Right ventricle myocardium superior (tissue), 1 donor: ENCODE results near the gene HTATIP2. TPM values are rescaled to one million over a fixed set of nuclear protein-coding genes. Genes with fewer than 3 reads are reported as not detected.
"Not testable (repeated sequence)": the region's sequence is repeated elsewhere in the genome, so short reads cannot be mapped to it uniquely, and the experiment has no call there.

Experiments
- ATAC-seq: fragments of 200-7000 bp; cut with Tn5 transposase; one replicate; pipeline ENCODE4 v1.9.1; 2020; ENCODE audit warnings: mild to moderate bottlenecking; ENCODE audit not compliant: poor library complexity
- DNase-seq: peaks from one replicate; pipeline ENCODE4 v3.0.0-alpha.2; 2020
- intact Hi-C: fragments of 100-400 bp; cut with DNase I; formaldehyde crosslinking; loops from one replicate; pipeline ENCODE4 v1.11.2; 2022
- long read RNA-seq: library from polyadenylated mRNA; unstranded; transcript quantifications from one replicate; pipeline ENCODE4 v2.0.0, GENCODE V29; 2021
- total RNA-seq: library from RNA; stranded (reverse); fragmentation: NEBNext Ultra II Directional; extraction: Animal tissue kit (Norgen Biotek cat#: 25700); gene quantifications from one replicate; pipeline ENCODE4 v1.2.1, GENCODE V29; 2021
- donor health status: DM: no; HTN: yes; CAD: no; lungs with severe emphysema.

Gene HTATIP2
- total RNA-seq: 21.4 TPM
- long read RNA-seq, transcript HTATIP2-201 (6 exons, 1,477 nt): major isoform, 18 of 30 reads
- long read RNA-seq, partial matches to known transcripts: 0 of 30 reads
- long read RNA-seq, other reads (novel, unspliced or antisense): 1 of 30 reads

GRCh38 chr11:20363500-20364340 lies at the start of gene HTATIP2:
Gene HTATIP2, plus strand, starts transcription at chr11:20363714. Its CDS starts 524 bp downstream, at chr11:20364238.
- ATAC-seq (peak; percentile 95), DNase-seq (peak; percentile 86)
- intact Hi-C loops: no loop called here

GRCh38 chr11:20315800-20316199 lies 47.7 kb upstream of the HTATIP2 start:
- intact Hi-C loops: no loop called here
- DNase-seq (no peak), ATAC-seq (no peak)

- ATAC-seq (no peak), DNase-seq (no peak)
- intact Hi-C loops: no loop called here
Measured at GRCh38 chr11:20321177-20321576, 42.3 kb upstream of the HTATIP2 start.

- DNase-seq (no peak), ATAC-seq (no peak)
- intact Hi-C loops: no loop called here
Measured at GRCh38 chr11:20327377-20327935, 36.1 kb upstream of the HTATIP2 start.

DNA sequence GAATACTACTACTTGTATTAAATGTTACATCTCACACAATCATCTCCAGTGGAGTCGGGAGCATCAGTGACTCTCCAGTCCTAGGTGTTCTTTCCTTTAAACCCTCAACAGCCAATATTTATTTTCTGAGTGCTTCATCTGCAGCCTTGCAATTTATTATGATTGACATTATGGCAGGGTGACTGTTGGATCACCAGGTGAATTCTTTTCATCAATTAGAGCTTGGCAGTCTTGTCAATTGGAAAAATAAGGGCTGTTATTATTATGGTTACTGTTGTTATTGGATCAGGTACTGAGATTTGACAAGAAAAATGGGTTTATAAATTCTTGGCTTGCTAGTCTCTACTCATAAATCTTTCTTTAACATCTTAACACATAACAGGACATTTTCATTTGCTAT lies 27.5 kb upstream of the HTATIP2 start:
- intact Hi-C loops: no loop called here
- no peak for DNase-seq
- ATAC-seq: no peak

DNA sequence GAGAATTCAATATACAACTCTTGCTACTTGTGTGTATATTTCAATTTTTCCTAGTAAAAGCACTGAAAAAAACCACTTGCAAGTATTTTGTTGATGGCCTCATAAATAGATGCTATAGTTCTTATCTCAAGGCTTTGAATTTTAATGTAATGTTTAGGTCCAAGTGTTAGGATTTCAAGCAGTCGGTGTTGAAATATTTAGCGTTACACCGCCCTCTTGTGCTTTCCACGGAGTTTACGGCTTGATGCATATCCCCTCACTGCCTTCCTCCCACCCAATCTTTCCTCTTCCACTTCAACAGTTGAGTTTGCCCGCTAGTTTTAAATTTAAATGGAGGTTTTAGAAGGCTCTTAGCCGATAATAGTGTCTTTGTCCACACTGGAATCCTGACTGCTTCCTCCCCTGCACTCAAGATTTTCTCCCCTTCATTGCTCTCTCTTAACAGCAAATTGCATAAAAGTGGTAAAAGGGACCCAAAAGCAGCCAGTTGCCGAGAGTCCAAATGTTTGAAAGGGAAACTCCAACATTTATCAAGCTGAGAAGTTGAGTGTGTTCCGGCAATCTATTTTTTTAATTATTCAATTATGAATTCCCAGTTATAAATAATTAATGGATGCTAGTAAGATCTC lies 25.9 kb upstream of the HTATIP2 start:
- intact Hi-C loops: no loop called here
- DNase-seq: no peak
- no peak for ATAC-seq

DNA sequence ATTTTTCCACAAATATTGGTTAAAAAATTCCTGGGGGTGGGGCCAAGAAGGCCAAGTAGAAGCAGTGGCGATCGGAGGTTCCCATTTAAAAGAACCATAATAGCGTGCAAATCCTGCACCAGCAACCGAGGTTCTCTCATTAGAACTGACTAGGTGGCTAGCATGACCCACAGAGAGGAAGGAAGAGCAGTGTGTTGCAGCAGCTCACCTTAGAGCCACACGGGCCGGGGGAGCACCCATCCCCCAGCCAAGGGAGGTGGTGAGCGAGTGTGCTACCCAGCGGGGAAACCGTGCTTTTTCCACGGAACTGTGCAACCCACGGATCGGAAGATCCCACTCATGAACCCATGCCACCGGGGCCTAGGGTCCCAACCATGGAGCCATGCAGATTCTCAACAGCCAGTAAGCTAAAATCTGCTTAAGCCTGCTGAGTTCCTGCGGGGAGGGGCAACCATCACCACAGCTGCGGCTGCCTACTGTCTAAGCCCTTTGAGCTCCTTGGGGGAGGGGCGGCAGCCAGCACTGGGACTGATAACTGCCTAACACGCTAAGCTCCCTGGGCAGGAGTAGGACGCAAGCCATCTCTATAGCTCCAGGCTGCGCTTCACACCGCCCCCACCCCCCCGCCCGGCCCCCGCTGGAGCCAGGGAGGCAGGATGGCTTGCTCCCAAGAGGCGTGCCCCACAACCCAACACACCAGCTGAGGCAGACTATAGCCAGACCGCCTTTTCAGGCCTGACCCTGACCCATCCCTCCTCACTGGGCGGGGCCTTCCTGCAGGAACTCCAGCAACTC lies 21.0 kb upstream of the HTATIP2 start:
- DNase-seq (no peak), ATAC-seq (no peak)
- intact Hi-C loops: no loop called here

- no peak for ATAC-seq
- DNase-seq: no peak
- intact Hi-C loops: loop anchor here (10.0 kb wide), 1 partner anchor 406 kb away; no protein-coding TSS in a partner anchor
Measured at GRCh38 chr11:20351136-20351535, 12.4 kb upstream of the HTATIP2 start.

DNA sequence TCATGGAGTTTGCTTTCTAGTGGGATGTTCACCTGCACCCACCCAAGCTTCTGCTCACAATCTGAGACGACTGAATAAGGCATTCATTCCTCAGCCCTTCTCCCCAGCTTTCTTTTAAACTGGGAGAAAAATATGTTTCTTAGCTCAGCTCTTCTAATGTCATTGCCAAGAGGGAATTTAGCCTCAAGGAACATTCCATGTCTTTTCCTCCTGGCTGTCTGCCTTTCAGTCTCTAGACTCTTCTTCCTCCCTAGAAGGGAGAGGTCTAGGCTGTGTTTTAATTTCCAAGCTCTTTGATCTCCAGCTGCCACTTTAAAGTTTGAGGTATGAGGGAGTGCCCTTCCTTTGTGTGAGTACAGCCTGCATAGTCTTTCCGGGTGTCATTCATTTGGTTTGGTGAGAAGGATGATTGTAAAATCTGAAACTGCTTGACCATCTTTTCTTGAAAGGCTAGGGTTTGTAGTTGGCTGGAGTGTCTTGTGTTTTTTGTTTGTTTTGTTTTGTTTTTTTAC lies 11.7 kb upstream of the HTATIP2 start:
- ATAC-seq: no peak
- intact Hi-C loops: loop anchor here (10.0 kb wide), 1 partner anchor 407 kb away; no protein-coding TSS in a partner anchor
- no peak for DNase-seq

DNA sequence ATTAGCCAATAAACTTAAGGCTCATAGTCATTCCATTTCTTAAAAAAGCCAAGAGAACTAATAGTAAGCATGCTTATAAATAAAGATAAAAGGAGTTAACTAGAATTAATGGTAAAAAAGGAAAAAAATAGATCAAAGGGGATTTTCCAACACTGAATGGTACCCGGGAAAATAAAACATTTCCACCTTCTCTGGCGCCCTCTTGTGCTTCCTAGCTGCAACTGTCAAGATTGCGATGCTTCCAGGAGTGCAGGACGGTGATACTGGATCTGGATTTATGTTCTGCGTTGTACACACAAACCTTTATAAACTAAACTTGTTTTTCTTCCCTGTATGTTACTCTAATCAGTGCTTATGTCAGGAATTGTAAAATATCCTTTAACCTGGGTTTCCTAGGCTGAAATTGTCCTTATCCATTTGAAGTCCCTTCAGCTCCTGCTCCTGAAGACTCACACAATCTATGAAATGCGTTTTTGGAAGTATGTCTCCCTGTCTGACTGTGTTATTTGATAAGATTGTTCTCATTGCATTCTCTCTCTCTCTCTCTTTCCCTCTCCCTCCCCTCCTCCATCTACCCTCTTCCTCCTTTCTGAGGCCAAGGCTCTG lies 9.6 kb upstream of the HTATIP2 start:
- peak; percentile 74 for ATAC-seq

GRCh38 chr11:20355221-20356219 lies 8.0 kb upstream of the HTATIP2 start:
- DNase-seq (no peak), ATAC-seq (peak; percentile 60)
- intact Hi-C loops: loop anchor here (5.0 to 10.0 kb wide), 2 partner anchors 228 to 411 kb away; no protein-coding TSS in a partner anchor

More for the DNA sequence above, 9.6 kb upstream of the HTATIP2 start:
- intact Hi-C loops: loop anchor here (10.0 kb wide), 1 partner anchor 409 kb away; no protein-coding TSS in a partner anchor
- DNase-seq: no peak

DNA sequence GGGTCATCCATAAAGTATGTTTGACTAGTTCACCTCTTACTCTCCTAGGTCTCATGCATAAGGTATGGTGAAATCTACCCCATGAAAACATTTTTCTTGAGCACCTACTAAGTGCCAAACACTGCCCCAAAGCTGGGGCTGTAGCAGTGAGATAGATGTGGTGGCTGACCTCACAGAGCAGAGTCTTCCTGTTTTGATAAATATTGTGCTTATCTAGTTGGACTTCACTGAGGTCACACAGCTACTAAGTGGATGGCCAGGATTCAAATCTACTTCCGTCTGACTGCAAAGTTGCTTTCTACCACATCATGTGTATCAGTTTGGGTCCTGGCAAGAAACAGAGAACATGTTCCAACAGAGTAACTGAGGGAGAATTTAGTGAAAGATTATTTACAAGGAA lies 6.4 kb upstream of the HTATIP2 start:
- intact Hi-C loops: loop anchor here (5.0 to 10.0 kb wide), 2 partner anchors 230 to 412 kb away; no protein-coding TSS in a partner anchor
- no peak for DNase-seq
- ATAC-seq: no peak

- intact Hi-C loops: no loop called here
- DNase-seq: no peak
- no peak for ATAC-seq
Measured at GRCh38 chr11:20360650-20361049, 2.9 kb upstream of the HTATIP2 start.

GRCh38 chr11:20362481-20362880 lies 1.0 kb upstream of the HTATIP2 start:
- intact Hi-C loops: no loop called here
- ATAC-seq (no peak), DNase-seq (no peak)

DNA sequence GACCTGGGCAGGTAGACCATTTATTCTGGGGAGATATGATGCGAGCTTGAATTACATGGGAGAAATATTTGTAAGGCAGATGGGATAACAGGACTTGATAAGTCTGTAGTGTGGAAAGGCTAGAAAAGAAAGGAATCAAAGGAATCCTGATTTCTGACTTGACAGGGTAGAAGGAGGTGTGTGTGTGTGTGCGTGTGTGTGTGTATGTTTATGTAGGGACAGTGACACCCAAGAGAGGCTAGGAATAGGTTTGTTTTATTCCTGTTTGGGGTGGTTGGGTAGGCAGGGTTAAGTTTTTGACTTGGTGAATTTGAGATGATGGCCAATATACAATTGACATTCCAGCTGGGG lies 390 bp upstream of the HTATIP2 start:
- no peak for DNase-seq
- intact Hi-C loops: no loop called here
- no peak for ATAC-seq

DNA sequence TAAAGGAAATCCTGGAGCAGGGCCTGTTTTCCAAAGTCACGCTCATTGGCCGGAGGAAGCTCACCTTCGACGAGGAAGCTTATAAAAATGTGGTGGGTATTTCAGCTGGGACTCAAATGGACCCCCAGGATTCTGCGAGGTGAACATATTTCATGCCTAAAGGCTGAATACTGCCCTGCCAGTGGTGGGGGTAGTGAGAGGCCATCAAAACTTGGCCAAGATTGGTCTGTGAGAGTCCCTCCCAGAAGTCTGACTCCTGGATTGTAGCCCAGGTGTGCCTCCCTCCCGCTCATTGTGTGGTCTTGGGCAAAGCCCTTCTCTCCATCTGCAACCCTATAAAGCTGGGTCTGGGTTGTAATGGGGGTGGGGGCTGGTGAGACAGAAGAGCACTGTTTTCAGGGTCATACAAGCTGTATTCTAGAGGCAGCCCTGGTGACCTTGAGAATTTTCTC lies 853 bp downstream of the HTATIP2 start:
- intact Hi-C loops: no loop called here
- DNase-seq (no peak), ATAC-seq (peak; percentile 13)

- intact Hi-C loops, DNase-seq, ATAC-seq: not testable (repeated sequence)
Measured at GRCh38 chr11:20365465-20365864, 2.0 kb downstream of the HTATIP2 start.
